Memory B cell (primary cell): Measurements from ENCODE around the gene CAMK2D.

Source experiments
- ATAC-seq: fragments of 150-1000 bp; cut with Tn5 transposase; 2 replicates; pipeline ENCODE4 v1.10.0; 2021; ENCODE audit warnings: low read depth, mild to moderate bottlenecking, moderate library complexity
- DNase-seq, 2 donors: peaks; one replicate each; pipeline ENCODE4 v3.0.0; 2022; ENCODE audit warnings: low spot score in 2 of 2
- H3K27ac Mint-ChIP-seq: one replicate; pipeline ENCODE4 v1.8.0; 2022; ENCODE audit warnings: mild to moderate bottlenecking, moderate library complexity, mixed read lengths
- H3K27me3 Mint-ChIP-seq: one replicate; pipeline ENCODE4 v1.8.0; 2022; ENCODE audit warnings: mixed read lengths
- H3K36me3 Mint-ChIP-seq: one replicate; pipeline ENCODE4 v1.8.0; 2022; ENCODE audit warnings: mild to moderate bottlenecking, mixed read lengths
- H3K4me1 Mint-ChIP-seq: one replicate; pipeline ENCODE4 v1.8.0; 2022; ENCODE audit warnings: mixed read lengths
- H3K4me3 Mint-ChIP-seq: one replicate; pipeline ENCODE4 v1.8.0; 2022; ENCODE audit warnings: mild to moderate bottlenecking, moderate library complexity, mixed read lengths
- H3K9me3 Mint-ChIP-seq: one replicate; pipeline ENCODE4 v1.8.0; 2022; ENCODE audit warnings: mixed read lengths

The CAMK2D gene

DNA sequence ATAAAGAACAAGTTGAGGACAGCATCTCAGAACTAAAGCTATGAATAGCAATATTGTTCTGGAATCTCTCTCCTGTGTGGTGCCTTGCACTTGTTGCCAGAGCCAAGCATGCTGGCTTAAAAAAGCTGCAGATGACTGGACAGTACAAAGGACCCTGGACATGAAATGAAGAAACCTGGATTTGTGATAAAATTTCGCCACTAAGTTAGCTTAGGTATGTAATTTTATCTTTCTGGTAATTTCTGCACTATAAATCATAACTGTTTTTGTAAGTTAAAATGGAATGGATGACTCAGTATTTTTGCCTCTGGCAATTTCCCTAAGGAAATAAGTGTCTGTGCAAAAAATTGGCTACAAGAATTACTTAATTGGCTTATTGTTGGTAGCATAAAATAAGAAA, 317.2 kb downstream of the CAMK2D start:
- no peak for ATAC-seq
- no peaks in the 10 kb centered on the region for H3K36me3 Mint-ChIP-seq

DNA sequence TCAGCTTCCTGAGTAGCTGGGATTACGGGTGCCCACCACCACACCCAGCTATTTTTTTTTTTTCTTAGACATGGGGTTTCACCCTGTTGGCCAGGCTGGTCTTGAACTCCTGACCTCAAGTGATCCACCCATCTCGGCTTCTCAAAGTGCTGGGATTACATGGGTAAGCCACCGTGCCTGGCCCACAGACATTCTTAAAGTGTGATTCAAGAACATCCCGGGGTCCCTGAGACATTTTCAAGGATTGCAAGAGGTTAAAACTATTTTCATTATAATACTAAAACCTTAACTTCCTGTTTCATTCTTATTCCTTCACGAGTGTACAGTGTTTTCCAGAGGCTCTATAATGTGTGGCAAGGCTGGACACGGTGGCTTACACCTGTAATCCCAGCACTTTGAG, 318.7 kb downstream of the CAMK2D start:
- no peaks in the 10 kb centered on the region for H3K36me3 Mint-ChIP-seq
- H3K4me3 Mint-ChIP-seq = no peak overlapping the region
- peaks cover 2% of the 10 kb centered on the region for H3K9me3 Mint-ChIP-seq
- peaks cover 6% of the 10 kb centered on the region for H3K4me1 Mint-ChIP-seq
- DNase-seq = no peak
- no peak overlapping the region for H3K27ac Mint-ChIP-seq
- H3K27me3 Mint-ChIP-seq = no peaks in the 10 kb centered on the region
- no peak for ATAC-seq

More for the DNA sequence above, 317.2 kb downstream of the CAMK2D start:
- Mint-ChIP-seq H3K9me3 (peaks cover 2% of the 10 kb centered on the region), H3K4me3 (no peak overlapping the region), H3K27me3 (no peaks in the 10 kb centered on the region), H3K4me1 (peaks cover 6% of the 10 kb centered on the region), H3K27ac (no peak overlapping the region)
- DNase-seq = no peak

DNA sequence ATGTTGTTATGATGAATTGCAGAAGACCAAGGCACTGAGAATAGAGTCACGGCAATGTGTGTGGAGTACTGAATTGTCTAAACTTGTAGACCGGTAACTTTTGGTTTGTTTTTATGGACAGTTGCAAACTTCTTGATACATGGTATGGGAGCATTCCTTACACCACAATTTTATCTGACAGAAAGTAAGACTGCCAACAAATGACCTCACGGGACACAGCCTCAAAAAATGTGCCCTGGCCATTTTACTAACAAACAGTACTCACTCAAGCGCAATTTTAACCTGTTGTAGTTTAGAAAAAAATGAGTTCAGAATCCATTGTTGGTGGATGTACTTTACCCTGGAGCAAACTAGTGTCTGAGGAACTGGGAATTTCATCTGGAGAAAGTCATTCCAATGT, 321.2 kb downstream of the CAMK2D start:
- Mint-ChIP-seq H3K27me3 (no peaks in the 10 kb centered on the region), H3K4me1 (peaks cover 11% of the 10 kb centered on the region), H3K27ac (no peak overlapping the region), H3K4me3 (no peak overlapping the region), H3K9me3 (no peaks in the 10 kb centered on the region), H3K36me3 (no peaks in the 10 kb centered on the region)
- DNase-seq = no peak
- ATAC-seq = no peak

DNA sequence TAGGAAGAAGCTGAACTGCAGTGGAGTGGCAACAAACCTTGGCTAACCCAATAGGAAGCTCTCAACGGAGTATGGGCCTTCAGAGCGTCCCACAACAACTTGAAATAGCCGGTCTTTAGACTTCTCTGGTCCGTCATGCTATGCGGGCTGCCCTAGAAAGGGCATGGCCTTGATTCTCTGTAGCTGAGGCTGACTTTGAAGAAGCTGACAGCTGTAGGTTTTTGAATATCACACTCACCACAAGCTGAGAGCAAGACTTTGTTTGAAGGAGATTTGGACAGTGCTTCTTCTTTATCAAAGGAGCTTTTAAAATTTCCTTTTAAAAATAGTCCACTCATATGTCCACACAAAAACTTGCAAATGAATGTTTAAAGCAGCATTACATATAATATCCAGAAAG, 322.9 kb downstream of the CAMK2D start:
- H3K4me3 Mint-ChIP-seq = no peak overlapping the region
- no peak overlapping the region for H3K27ac Mint-ChIP-seq
- no peak for ATAC-seq
- peaks cover 5% of the 10 kb centered on the region for H3K4me1 Mint-ChIP-seq
- no peaks in the 10 kb centered on the region for H3K9me3 Mint-ChIP-seq
- no peak for DNase-seq
- no peaks in the 10 kb centered on the region for H3K27me3 Mint-ChIP-seq
- no peaks in the 10 kb centered on the region for H3K36me3 Mint-ChIP-seq

DNA sequence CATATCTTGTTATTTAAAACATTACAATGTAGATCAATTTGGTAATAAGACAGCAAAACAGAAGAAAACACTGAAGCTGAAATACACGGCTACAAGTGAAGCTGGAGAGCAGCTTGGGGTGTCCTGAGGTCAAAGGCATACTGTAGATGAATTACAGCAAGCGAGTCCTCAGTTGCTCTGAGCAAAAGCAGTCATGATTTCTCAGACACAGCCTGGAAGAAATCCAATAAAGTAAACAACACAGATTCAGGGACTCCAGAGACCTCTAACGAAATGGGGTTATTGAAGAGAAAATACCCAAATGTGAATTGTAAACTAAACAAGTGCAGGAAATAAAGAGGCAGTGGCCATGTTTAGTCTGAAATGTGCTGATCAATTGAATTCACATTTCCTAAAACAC, 324.4 kb downstream of the CAMK2D start:
- Mint-ChIP-seq H3K9me3 (no peaks in the 10 kb centered on the region), H3K4me3 (no peak overlapping the region), H3K36me3 (no peaks in the 10 kb centered on the region), H3K27me3 (peaks cover 3% of the 10 kb centered on the region), H3K27ac (no peak overlapping the region), H3K4me1 (peaks cover 5% of the 10 kb centered on the region)
- ATAC-seq (no peak), DNase-seq (no peak)

DNA sequence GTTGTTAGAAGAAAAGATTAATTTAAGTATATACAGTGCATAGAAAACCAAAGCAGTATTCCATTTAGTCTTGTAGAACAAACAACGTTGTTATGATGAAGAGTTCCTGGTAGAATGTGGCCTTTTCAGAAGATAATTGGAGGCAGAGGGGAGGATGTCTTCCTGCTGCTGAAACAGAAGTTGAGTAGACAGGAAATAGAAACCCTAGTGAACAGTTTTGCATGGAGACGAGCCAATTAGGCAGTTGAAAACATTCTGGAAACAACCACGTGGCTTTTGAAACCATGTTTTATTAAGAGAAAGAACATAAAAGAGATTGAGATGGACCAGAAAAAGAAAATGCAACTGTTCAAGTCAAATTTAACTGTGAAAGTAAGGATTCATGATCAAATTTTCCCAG, 325.2 kb downstream of the CAMK2D start:
- Mint-ChIP-seq H3K36me3 (peaks cover 2% of the 10 kb centered on the region), H3K4me1 (peaks cover 5% of the 10 kb centered on the region), H3K27ac (peak overlapping the region; percentile 29), H3K9me3 (peaks cover 1% of the 10 kb centered on the region), H3K4me3 (no peak overlapping the region), H3K27me3 (peaks cover 8% of the 10 kb centered on the region)
- no peak for DNase-seq
- ATAC-seq = no peak

DNA sequence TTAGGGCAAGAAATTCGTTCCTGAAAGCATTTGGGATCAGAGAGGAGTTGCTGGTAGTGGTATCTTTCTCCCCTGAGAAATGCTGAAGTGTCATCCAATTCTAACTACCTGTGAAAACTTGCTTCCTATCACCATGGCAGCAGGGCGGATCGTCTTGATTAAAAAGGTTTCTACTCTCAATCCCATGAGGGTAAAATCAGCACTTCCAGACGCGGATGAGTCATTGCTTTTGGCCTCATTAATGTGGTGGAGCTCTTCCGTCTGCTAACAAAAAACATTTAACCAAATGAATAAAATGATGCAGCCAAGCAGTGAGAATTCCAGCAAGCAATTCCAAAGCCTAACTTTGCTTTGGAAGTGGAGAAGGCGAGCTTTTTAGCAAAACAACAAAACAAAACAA, 325.6 kb downstream of the CAMK2D start:
- H3K27me3 Mint-ChIP-seq = peaks cover 8% of the 10 kb centered on the region
- H3K4me3 Mint-ChIP-seq = no peak overlapping the region
- peaks cover 2% of the 10 kb centered on the region for H3K36me3 Mint-ChIP-seq
- peaks cover 1% of the 10 kb centered on the region for H3K9me3 Mint-ChIP-seq
- peak overlapping the region; percentile 29 for H3K27ac Mint-ChIP-seq
- DNase-seq (no peak), ATAC-seq (no peak)
- H3K4me1 Mint-ChIP-seq = peaks cover 5% of the 10 kb centered on the region

DNA sequence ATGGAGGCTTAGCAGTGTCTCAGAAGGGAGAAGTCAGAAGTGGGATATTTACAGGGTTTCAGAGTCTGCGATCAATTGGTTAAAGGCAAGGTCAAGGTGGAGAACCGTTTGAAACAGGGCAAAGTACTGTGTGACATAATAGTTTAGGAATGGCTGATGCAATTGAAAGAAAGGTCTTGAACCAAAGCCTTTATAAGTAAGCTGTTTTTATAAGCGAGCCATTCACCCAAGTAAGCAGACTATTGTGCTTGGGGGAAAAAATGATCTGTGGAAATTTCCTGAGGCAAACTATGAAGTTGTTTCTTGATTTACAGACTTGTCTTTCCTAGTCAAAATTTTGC, 327.3 kb downstream of the CAMK2D start:
- Mint-ChIP-seq H3K27me3 (peaks cover 8% of the 10 kb centered on the region), H3K4me3 (no peak overlapping the region), H3K36me3 (peaks cover 2% of the 10 kb centered on the region), H3K9me3 (peaks cover 1% of the 10 kb centered on the region), H3K4me1 (peaks cover 5% of the 10 kb centered on the region), H3K27ac (no peak overlapping the region)
- ATAC-seq (no peak), DNase-seq (no peak)

DNA sequence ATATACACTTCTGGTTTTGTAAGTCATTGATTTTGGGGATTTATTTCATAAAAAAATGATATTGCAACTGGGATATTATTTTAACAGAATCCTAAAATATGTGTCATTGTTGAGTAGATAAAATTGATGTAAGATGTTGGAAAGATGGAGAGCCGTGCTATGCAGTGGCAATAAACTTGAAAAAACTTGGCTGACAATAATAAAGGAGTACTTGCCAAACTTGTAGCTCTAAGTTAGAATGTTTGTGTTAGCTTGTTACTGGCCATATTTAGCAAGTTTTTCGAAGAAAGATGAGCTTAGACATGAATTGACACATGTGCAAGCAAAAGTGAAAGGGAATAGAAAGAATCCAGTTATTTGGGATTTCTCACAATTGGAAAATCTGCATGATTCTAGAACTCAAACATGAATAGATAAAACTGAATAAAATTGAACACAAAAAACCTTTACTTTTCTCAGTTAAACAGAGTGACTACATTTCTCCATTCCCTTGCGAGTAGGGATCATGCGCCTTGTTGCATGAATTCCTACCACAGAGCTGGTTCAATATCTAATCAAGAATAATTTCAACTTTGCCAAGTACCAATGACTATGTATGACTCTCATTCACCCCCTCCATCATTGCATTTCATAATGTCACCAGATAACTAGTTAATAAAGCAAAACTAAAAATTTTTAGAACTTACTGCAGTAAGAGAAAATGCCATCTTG, 327.8 kb downstream of the CAMK2D start:
- no peak for ATAC-seq
- H3K27me3 Mint-ChIP-seq = peaks cover 10% of the 10 kb centered on the region
- no peak overlapping the region for H3K27ac Mint-ChIP-seq
- peaks cover 1% of the 10 kb centered on the region for H3K9me3 Mint-ChIP-seq
- H3K4me1 Mint-ChIP-seq = peaks cover 5% of the 10 kb centered on the region
- peaks cover 2% of the 10 kb centered on the region for H3K36me3 Mint-ChIP-seq
- DNase-seq = no peak
- no peak overlapping the region for H3K4me3 Mint-ChIP-seq

DNA sequence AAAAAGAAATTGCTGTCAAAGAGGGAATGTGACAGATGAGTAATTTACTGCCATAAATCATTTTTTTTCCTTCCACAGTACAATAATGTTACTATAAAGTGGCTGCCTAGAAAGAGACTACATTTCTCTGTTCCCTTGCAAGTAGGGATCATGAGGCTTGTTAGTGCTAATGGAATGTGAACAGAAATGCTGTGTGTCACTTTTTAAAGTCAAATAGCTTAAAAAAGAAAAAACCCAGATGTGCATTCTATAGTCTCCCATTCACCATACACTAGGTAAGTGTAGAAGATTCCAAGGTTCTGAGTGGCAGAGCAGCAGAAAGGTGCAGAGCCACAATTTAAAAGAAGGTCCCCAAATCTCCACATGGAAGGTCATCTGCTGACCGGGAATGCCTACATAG, 328.4 kb downstream of the CAMK2D start:
- H3K4me1 Mint-ChIP-seq = peaks cover 5% of the 10 kb centered on the region
- H3K27me3 Mint-ChIP-seq = peaks cover 10% of the 10 kb centered on the region
- DNase-seq (no peak), ATAC-seq (no peak)
- H3K27ac Mint-ChIP-seq = no peak overlapping the region
- H3K36me3 Mint-ChIP-seq = peaks cover 2% of the 10 kb centered on the region
- H3K4me3 Mint-ChIP-seq = no peak overlapping the region
- H3K9me3 Mint-ChIP-seq = peaks cover 1% of the 10 kb centered on the region

DNA sequence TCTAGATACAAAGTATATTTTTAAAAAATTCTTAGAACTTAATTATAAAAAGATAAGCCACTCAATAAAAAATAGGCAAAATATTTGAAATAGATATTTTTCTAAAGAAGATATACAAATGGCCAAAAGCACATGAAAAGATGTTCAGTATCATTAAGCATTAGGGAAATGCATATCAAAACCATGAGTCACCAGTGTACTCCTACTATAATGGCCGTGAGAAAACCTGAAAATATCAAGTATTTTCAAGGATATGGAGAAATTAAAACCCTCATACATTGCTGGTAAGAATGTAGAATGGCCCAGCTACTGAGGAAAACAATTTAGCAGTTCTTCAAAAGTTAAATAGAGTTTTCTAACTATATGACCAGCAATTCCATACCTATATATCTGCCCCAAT, 337.9 kb downstream of the CAMK2D start:
- Mint-ChIP-seq H3K4me3 (no peak overlapping the region), H3K4me1 (no peaks in the 10 kb centered on the region), H3K9me3 (peaks cover 10% of the 10 kb centered on the region), H3K27me3 (peaks cover 1% of the 10 kb centered on the region), H3K36me3 (no peaks in the 10 kb centered on the region), H3K27ac (no peak overlapping the region)
- no peak for DNase-seq
- ATAC-seq = no peak

DNA sequence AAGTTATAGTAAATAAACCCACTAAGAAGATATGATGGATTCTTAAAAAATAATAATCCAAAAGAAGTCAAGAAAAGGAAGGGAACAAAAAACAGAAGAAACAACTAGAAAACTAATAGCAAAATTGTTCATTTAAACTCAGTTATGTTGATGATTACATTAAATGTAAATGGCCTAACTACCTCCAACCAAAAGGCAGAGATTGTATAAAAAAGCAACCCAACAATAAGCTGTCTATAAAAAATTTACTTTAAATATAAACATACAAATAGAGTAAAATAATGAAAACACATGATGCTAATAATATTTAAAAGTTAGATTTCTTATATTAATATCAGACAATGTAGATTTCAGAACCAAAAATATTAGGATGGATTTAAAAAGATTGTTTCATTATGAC, 340.6 kb downstream of the CAMK2D start:
- Mint-ChIP-seq H3K4me1 (no peaks in the 10 kb centered on the region), H3K27me3 (peaks cover 7% of the 10 kb centered on the region), H3K4me3 (no peak overlapping the region), H3K27ac (no peak overlapping the region), H3K36me3 (no peaks in the 10 kb centered on the region), H3K9me3 (peaks cover 9% of the 10 kb centered on the region)
- DNase-seq = no peak
- no peak for ATAC-seq

DNA sequence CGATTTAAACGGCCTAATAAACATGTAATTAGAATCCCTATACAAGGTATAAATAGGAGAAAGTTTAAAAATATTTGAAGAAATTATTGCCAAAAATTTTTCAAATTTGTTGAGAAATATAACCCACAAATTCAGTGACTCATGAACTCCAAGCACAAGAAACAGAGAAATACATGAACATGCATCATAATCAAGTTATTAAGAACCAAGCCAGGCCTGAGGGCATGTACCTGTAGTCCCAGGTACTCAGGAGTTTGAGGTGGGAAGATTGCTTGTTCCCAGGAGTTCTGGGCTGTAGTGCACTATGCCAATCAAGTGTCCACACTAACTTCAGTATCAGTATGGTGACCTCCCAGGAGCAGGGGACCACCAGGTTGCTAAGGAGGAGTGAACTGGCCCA, 341.9 kb downstream of the CAMK2D start:
- DNase-seq (no peak), ATAC-seq (no peak)
- H3K36me3 Mint-ChIP-seq = no peaks in the 10 kb centered on the region
- H3K9me3 Mint-ChIP-seq = peaks cover 7% of the 10 kb centered on the region
- H3K4me3 Mint-ChIP-seq = no peak overlapping the region
- H3K27me3 Mint-ChIP-seq = peaks cover 7% of the 10 kb centered on the region
- H3K27ac Mint-ChIP-seq = no peak overlapping the region
- no peaks in the 10 kb centered on the region for H3K4me1 Mint-ChIP-seq

DNA sequence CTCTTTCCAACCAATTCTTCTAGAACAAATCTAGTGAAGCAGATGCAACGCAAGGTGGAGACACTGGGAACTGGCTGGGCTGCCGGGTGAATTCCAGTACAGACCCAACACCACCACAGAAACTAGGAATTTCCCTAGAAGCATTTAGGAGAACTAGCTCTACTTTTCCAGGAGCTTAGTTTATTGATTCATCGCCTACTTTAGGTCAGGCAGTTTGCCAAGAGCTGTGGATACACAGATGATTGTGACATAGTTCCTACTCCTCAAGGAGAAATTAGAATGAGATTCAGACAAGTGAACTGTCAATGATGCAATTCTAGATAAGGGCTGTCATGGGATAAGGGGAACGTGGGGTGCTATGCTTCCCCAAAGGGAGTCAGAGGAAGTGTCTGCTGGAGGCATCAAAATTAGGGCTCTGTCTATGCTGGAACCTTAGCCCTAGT, 350.0 kb downstream of the CAMK2D start:
- ATAC-seq = no peak
- Mint-ChIP-seq H3K4me1 (no peaks in the 10 kb centered on the region), H3K27me3 (peaks cover 8% of the 10 kb centered on the region), H3K36me3 (no peaks in the 10 kb centered on the region), H3K27ac (no peak overlapping the region), H3K9me3 (no peaks in the 10 kb centered on the region), H3K4me3 (no peak overlapping the region)
- no peak for DNase-seq

DNA sequence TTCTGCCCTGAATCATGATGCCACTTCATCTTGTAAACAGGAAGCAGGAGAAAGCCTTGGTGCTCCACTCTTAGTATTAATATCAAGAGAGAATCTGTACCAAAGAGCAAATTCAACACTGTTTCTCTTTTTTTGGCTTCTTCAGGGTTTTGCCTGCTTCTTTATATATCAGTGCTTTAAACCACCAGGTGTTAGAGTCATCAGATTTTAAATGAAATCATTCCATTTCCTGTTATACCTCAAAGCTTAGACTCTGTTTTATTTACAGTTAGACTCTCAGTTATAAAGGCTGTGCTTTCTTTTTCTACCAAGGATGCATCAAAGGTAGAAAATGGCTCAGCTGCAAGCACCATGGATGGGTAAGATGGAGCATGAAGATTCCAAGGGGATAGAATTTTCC, 350.9 kb downstream of the CAMK2D start:
- H3K4me3 Mint-ChIP-seq = no peak overlapping the region

More for the DNA sequence above, 350.9 kb downstream of the CAMK2D start:
- H3K27me3 Mint-ChIP-seq = peaks cover 8% of the 10 kb centered on the region
- no peaks in the 10 kb centered on the region for H3K9me3 Mint-ChIP-seq
- DNase-seq (no peak), ATAC-seq (no peak)
- H3K27ac Mint-ChIP-seq = no peak overlapping the region
- no peaks in the 10 kb centered on the region for H3K4me1 Mint-ChIP-seq
- H3K36me3 Mint-ChIP-seq = no peaks in the 10 kb centered on the region
